ENCODE data around the gene MDM2. TPM values are rescaled to one million over a fixed set of nuclear protein-coding genes. Genes with fewer than 3 reads are reported as not detected.

MDM2 gene
- total RNA-seq (2021; fragmentation: NEBNext Ultra II Directional; extraction: Animal tissue kit (Norgen Biotek cat#: 25700)), result 115 and 134 TPM in 2 replicates
- 15.1 and 16.3 TPM in 2 replicates for polyA plus RNA-seq (2011; rRNA removed)
- polyA plus RNA-seq (2011; cell fraction: cytosol; rRNA removed), result 19.6 TPM
- 19.2 TPM for polyA plus RNA-seq (2011; cell fraction: nucleus; rRNA removed)
- 19.4 to 58.6 TPM (median 26.0 TPM) in 4 replicates for polyA plus RNA-seq (2012, experiment 1 of 2)
- 2.7 TPM for polyA plus RNA-seq (2012, experiment 2 of 2)
- 67.8 TPM for polyA plus RNA-seq (2013, experiment 1 of 2)
- 62.5 TPM for polyA plus RNA-seq (2013, experiment 2 of 2)
- 74.4 and 85.2 TPM in 2 replicates for polyA minus RNA-seq (2011; rRNA and poly(A)+ RNA removed)
- 66.8 TPM for polyA minus RNA-seq (2011; cell fraction: cytosol; rRNA and poly(A)+ RNA removed)
- polyA minus RNA-seq (2011; cell fraction: nucleus; rRNA and poly(A)+ RNA removed), result 108 TPM
- long read RNA-seq, experiment 1, partial matches to known transcripts, result 1 of 15 reads
- long read RNA-seq, experiment 1, other reads (novel, unspliced or antisense), result 14 of 15 reads
- long read RNA-seq, experiment 2, full-length matches to known transcripts, result 1 of 3 reads
- long read RNA-seq, experiment 2, partial matches to known transcripts, result 1 of 3 reads
- long read RNA-seq, experiment 2, other reads (novel, unspliced or antisense), result 1 of 3 reads

DNA sequence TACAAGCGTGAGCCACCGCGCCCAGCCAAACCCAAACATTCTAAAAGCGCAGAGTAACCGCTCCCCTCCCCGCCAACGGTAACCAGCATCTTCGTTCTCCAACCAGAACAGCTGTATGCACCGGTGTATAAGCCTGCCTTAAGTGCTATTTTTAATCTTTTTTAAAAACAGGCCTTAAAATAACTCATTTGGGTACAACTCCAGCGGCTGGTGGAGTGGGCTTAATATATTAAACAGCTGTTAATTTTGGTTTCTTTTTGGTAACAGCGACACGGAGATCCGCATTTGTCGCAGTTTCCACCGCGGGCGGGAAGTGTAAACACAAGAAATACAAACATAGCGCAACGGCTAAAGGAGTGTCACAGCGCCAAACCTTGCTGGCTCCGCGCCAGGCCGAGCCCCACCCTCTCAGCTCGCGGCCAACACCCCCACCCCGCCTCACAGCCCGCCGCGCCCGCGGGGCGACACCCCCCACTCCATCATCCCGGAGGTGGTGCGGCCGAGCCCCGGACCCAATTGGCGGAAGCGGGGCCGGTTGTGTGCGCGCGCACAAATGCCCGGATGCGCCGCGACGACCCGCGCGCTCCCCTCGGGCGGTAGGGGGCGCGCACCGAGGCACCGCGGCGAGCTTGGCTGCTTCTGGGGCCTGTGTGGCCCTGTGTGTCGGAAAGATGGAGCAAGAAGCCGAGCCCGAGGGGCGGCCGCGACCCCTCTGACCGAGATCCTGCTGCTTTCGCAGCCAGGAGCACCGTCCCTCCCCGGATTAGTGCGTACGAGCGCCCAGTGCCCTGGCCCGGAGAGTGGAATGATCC lies at the start of gene MDM2:
MDM2 (plus strand) TSS at position 602 of the 812 bp plus-strand sequence. CDS start 301 bp downstream, outside the sequence.
- H3K23ac ChIP-seq (ENCODE audit: insufficient read length), result no peak within 1 kb of the TSS
- peaks cover 4 to 40% of the 10 kb centered on the region in 2 experiments for H3K79me2 ChIP-seq (ENCODE audit: control insufficient read depth in 1 of 2, insufficient read depth in 2 of 2, low read length in 2 of 2)
- H3K4me1 ChIP-seq (replicated peaks in 1 of 4; ENCODE audit: control insufficient read depth in 3 of 4, insufficient read depth in 4 of 4, low read length in 3 of 4), result peaks cover 3 to 12% (median 6%) of the 10 kb centered on the region in 4 experiments; a peak in 5 of 7 replicates
- peak within 1 kb of the TSS; percentile 100; the same call in 1 of the 2 replicates for H4K8ac ChIP-seq (ENCODE audit: extremely low read depth, insufficient read depth, low read length)
- no peaks in the 10 kb centered on the region for H3K9me3 ChIP-seq (ENCODE audit: insufficient read depth in 2 of 2, low read depth in 1 of 2, low read length in 1 of 2)
- H3K36me3 ChIP-seq (ENCODE audit: control insufficient read depth in 2 of 4, insufficient read depth in 4 of 4, low read length in 3 of 4), result peaks cover 0 to 27% (median 6%) of the 10 kb centered on the region in 4 experiments; a peak in 5 of 8 replicates
- H3K27me3 ChIP-seq (replicated peaks in 1 of 4; ENCODE audit: control insufficient read depth in 3 of 4, extremely low read depth in 1 of 4, insufficient read depth in 3 of 4, low read length in 3 of 4), result no peaks in the 10 kb centered on the region
- ChIA-PET POLR2A (ENCODE audit: partially characterized antibody) (interaction anchor here (0.6 to 3.3 kb wide), 27 partner anchors 8 to 473 kb away, joined by 3 to 41 read pairs (median 5); partner anchors contain the start of genes NUP107 and SLC35E3), CTCF (ENCODE audit: partially characterized antibody) (interaction anchor here (0.7 to 2.2 kb wide), 3 partner anchors 21 to 199 kb away, joined by 3 to 14 read pairs (median 4); no protein-coding TSS in a partner anchor)
- no peak within 1 kb of the TSS for H2BK15ac ChIP-seq (ENCODE audit: low read length)
- peak within 1 kb of the TSS; percentile 99 for H3K4ac ChIP-seq (replicated peaks; ENCODE audit: insufficient read length, low read depth, low read length)
- peak within 1 kb of the TSS; percentile 98 for H3K18ac ChIP-seq (ENCODE audit: extremely low read depth, low read length)
- H4K91ac ChIP-seq (replicated peaks; ENCODE audit: insufficient read length, low read length), result peak within 1 kb of the TSS; percentile 100
- peak within 1 kb of the TSS; percentile 99 for H2BK5ac ChIP-seq (ENCODE audit: low read depth, low read length)
- peak within 1 kb of the TSS; percentile 70 to 97 for H3K4me2 ChIP-seq (ENCODE audit: insufficient read depth in 1 of 2, low read depth in 2 of 2, low read length in 2 of 2)
- 2% methylated on average over 67 of the region's 72 CpGs; no CpG with 5 or more reads in 1 of the 2 experiments for WGBS, 2 experiments (ENCODE audit: extremely low coverage in 1 of 2, insufficient coverage in 1 of 2, insufficient read length in 1 of 2, insufficient replicate concordance in 2 of 2, low coverage in 1 of 2, low lambda C conversion rate in 2 of 2, missing lambda C conversion rate in 1 of 2)
- H3K56ac ChIP-seq (replicated peaks; ENCODE audit: insufficient read length, low read depth, low read length), result peak within 1 kb of the TSS; percentile 99
- peak within 1 kb of the TSS; percentile 61; the same call in 1 of the 2 replicates for H2BK20ac ChIP-seq (ENCODE audit: low read length)
- H4K5ac ChIP-seq (ENCODE audit: insufficient read length, low read depth, low read length), result peak within 1 kb of the TSS; percentile 100
- peaks cover 2% of the 10 kb centered on the region for H3K23me2 ChIP-seq (ENCODE audit: low read depth, low read length)
- peak within 1 kb of the TSS; percentile 92 to 97 (median 94) for H3K4me3 ChIP-seq (ENCODE audit: extremely low read depth in 1 of 4, insufficient read depth in 2 of 4, low read depth in 3 of 4, low read length in 4 of 4)
- peak within 1 kb of the TSS; percentile 95 for H2BK120ac ChIP-seq (replicated peaks; ENCODE audit: low read depth, low read length)
- DNase-seq (ENCODE audit: low read depth in 1 of 2, low spot score in 2 of 2), result peak; percentile 81 to 93
- peak within 1 kb of the TSS; percentile 80 for H2AK5ac ChIP-seq (ENCODE audit: low read depth, low read length)
- peak within 1 kb of the TSS; percentile 75 for H2BK12ac ChIP-seq (ENCODE audit: low read depth, low read length)
- H3K27ac ChIP-seq (ENCODE audit: low read depth, low read length), result peak within 1 kb of the TSS; percentile 100
- H2AFZ ChIP-seq (ENCODE audit: low read length), result peak within 1 kb of the TSS; percentile 89; the same call in 1 of the 2 replicates
- FAIRE-seq, result no peak
- H4K20me1 ChIP-seq (replicated peaks in 1 of 2; ENCODE audit: control insufficient read depth in 1 of 2, insufficient read depth in 2 of 2, low read length in 2 of 2), result peaks cover 1 to 2% of the 10 kb centered on the region in 2 experiments
- peak within 1 kb of the TSS; percentile 97 to 100 (median 98) for H3K9ac ChIP-seq (replicated peaks in 1 of 4; ENCODE audit: extremely low read depth in 1 of 4, low read depth in 3 of 4, low read length in 3 of 4)
- no peaks in the 10 kb centered on the region; the same call in 1 of the 2 replicates for H3K79me1 ChIP-seq (ENCODE audit: low read depth, low read length)
- H3K14ac ChIP-seq (ENCODE audit: insufficient read length), result peak within 1 kb of the TSS; percentile 94
- TF ChIP-seq BRCA1 (IDR thresholded peaks at IDR 0.05; ENCODE audit: low read depth, low read length) (no peak), RBBP5 (IDR thresholded peaks at IDR 0.05; ENCODE audit: borderline replicate concordance, low read depth, low read length) (no peak), EGR1 (IDR thresholded peaks at IDR 0.05; ENCODE audit: borderline replicate concordance, low read depth, low read length) (no peak), KDM4A (IDR thresholded peaks at IDR 0.05; ENCODE audit: low read depth, low read length, severe bottlenecking) (no peak), USF2 (IDR thresholded peaks at IDR 0.05; ENCODE audit: low read length) (no peak; the same call in 1 of the 2 replicates), EP300 (IDR thresholded peaks at IDR 0.05; ENCODE audit: borderline replicate concordance in 1 of 2, low read depth in 2 of 2, low read length in 2 of 2) (no peak)

Data from H1 (cell line).